Measurements from ENCODE around the gene CSMD2. TPM values are rescaled to one million over a fixed set of nuclear protein-coding genes. Genes with fewer than 3 reads are reported as not detected.

Gene CSMD2
- total and polyA plus RNA-seq, 2 experiments from 2014 or later, result 5.3 to 16.6 TPM

DNA sequence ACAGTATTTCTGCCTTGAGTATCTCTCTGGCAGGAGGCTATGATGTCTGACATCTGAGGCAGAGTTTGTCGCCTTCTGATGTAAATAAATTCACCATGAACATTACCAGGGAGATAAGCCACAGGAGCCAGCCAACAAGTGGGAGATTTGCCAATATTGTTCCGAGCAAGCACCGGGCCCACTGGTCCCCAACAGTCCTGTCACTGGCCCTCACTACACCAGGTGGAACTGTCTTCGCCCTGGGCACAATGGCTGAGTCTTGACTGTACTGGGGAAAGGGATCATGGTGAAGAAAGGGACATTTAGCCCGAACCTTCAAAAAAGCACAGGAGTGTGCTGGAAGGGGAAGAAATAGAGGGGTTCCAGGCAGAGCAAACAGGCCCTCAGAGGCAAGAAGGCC lies 243.7 kb downstream of the CSMD2 start (continued):
- TF ChIP-seq, protein P1, sequence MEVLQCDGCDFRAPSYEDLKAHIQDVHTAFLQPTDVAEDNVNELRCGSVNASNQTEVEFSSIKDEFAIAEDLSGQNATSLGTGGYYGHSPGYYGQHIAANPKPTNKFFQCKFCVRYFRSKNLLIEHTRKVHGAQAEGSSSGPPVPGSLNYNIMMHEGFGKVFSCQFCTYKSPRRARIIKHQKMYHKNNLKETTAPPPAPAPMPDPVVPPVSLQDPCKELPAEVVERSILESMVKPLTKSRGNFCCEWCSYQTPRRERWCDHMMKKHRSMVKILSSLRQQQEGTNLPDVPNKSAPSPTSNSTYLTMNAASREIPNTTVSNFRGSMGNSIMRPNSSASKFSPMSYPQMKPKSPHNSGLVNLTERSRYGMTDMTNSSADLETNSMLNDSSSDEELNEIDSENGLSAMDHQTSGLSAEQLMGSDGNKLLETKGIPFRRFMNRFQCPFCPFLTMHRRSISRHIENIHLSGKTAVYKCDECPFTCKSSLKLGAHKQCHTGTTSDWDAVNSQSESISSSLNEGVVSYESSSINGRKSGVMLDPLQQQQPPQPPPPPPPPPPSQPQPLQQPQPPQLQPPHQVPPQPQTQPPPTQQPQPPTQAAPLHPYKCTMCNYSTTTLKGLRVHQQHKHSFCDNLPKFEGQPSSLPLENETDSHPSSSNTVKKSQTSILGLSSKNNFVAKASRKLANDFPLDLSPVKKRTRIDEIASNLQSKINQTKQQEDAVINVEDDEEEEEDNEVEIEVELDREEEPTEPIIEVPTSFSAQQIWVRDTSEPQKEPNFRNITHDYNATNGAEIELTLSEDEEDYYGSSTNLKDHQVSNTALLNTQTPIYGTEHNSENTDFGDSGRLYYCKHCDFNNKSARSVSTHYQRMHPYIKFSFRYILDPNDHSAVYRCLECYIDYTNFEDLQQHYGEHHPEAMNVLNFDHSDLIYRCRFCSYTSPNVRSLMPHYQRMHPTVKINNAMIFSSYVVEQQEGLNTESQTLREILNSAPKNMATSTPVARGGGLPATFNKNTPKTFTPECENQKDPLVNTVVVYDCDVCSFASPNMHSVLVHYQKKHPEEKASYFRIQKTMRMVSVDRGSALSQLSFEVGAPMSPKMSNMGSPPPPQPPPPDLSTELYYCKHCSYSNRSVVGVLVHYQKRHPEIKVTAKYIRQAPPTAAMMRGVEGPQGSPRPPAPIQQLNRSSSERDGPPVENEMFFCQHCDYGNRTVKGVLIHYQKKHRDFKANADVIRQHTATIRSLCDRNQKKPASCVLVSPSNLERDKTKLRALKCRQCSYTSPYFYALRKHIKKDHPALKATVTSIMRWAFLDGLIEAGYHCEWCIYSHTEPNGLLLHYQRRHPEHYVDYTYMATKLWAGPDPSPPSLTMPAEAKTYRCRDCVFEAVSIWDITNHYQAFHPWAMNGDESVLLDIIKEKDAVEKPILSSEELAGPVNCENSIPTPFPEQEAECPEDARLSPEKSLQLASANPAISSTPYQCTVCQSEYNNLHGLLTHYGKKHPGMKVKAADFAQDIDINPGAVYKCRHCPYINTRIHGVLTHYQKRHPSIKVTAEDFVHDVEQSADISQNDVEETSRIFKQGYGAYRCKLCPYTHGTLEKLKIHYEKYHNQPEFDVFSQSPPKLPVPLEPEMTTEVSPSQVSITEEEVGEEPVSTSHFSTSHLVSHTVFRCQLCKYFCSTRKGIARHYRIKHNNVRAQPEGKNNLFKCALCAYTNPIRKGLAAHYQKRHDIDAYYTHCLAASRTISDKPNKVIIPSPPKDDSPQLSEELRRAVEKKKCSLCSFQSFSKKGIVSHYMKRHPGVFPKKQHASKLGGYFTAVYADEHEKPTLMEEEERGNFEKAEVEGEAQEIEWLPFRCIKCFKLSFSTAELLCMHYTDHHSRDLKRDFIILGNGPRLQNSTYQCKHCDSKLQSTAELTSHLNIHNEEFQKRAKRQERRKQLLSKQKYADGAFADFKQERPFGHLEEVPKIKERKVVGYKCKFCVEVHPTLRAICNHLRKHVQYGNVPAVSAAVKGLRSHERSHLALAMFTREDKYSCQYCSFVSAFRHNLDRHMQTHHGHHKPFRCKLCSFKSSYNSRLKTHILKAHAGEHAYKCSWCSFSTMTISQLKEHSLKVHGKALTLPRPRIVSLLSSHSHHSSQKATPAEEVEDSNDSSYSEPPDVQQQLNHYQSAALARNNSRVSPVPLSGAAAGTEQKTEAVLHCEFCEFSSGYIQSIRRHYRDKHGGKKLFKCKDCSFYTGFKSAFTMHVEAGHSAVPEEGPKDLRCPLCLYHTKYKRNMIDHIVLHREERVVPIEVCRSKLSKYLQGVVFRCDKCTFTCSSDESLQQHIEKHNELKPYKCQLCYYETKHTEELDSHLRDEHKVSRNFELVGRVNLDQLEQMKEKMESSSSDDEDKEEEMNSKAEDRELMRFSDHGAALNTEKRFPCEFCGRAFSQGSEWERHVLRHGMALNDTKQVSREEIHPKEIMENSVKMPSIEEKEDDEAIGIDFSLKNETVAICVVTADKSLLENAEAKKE (CRISPR knock-in tag; IDR thresholded peaks at IDR 0.05), result no peak
- TF ChIP-seq, protein P2, sequence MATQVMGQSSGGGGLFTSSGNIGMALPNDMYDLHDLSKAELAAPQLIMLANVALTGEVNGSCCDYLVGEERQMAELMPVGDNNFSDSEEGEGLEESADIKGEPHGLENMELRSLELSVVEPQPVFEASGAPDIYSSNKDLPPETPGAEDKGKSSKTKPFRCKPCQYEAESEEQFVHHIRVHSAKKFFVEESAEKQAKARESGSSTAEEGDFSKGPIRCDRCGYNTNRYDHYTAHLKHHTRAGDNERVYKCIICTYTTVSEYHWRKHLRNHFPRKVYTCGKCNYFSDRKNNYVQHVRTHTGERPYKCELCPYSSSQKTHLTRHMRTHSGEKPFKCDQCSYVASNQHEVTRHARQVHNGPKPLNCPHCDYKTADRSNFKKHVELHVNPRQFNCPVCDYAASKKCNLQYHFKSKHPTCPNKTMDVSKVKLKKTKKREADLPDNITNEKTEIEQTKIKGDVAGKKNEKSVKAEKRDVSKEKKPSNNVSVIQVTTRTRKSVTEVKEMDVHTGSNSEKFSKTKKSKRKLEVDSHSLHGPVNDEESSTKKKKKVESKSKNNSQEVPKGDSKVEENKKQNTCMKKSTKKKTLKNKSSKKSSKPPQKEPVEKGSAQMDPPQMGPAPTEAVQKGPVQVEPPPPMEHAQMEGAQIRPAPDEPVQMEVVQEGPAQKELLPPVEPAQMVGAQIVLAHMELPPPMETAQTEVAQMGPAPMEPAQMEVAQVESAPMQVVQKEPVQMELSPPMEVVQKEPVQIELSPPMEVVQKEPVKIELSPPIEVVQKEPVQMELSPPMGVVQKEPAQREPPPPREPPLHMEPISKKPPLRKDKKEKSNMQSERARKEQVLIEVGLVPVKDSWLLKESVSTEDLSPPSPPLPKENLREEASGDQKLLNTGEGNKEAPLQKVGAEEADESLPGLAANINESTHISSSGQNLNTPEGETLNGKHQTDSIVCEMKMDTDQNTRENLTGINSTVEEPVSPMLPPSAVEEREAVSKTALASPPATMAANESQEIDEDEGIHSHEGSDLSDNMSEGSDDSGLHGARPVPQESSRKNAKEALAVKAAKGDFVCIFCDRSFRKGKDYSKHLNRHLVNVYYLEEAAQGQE (IDR thresholded peaks at IDR 0.05; ENCODE audit: unreplicated experiment), result no peak
- TF ChIP-seq NANOG (IDR thresholded peaks at IDR 0.05; ENCODE audit: borderline replicate concordance), result no peak

DNA sequence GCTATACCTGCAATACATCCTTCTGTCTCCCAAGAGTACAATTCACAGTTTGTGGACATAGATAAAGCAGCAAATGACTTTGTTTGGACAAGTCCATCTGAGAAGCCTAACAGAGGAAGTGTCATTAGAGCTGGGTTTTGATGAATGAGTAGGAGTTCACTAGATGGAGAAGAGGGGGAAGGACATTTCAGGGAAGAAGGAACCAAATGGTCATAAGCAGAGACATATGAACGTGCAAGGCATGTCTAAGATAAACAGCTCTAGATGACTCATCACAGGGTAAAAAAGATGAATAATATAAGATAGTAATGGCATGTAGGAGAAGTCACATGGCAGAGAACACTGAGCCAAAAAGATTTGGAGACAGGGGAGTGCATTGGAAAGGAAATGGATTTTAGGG lies 246.7 kb downstream of the CSMD2 start:
- Histone ChIP-seq H3K27me3 (ENCODE audit: insufficient read depth) (no peaks in the 10 kb centered on the region), H3K4me1 (ENCODE audit: insufficient read depth) (no peaks in the 10 kb centered on the region), H3K9me2 (ENCODE audit: insufficient read depth) (0 out of 2 replicates have a peak, but pooled peaks cover 3% of the 10 kb centered on the region), H3K27ac (ENCODE audit: low read depth) (no peak overlapping the region), H3K4me3 (no peak overlapping the region), H3K4me2 (no peak overlapping the region), H3K79me2 (replicated peaks; ENCODE audit: insufficient read depth) (no peaks in the 10 kb centered on the region), H3K36me3 (ENCODE audit: insufficient read depth) (0 out of 2 replicates have a peak, but pooled peaks cover 5% of the 10 kb centered on the region), H4K20me1 (replicated peaks; ENCODE audit: insufficient read depth) (no peaks in the 10 kb centered on the region; the same call in none of the 2 replicates), H2AFZ (no peak overlapping the region), H3F3A (replicated peaks; ENCODE audit: low read depth) (no peaks in the 10 kb centered on the region)
- DNase-seq (ENCODE audit: low spot score), result no peak
- H3K4me1 Mint-ChIP-seq, result no peaks in the 10 kb centered on the region; the same call in 2 of the 3 replicates
- no peak overlapping the region for H3K27ac Mint-ChIP-seq
- H3K9me3 Mint-ChIP-seq, result no peaks in the 10 kb centered on the region
- H3K27me3 Mint-ChIP-seq (ENCODE audit: insufficient read depth, low read depth, poor library complexity), result no peaks in the 10 kb centered on the region
- no peak for ATAC-seq
- H3K36me3 Mint-ChIP-seq (ENCODE audit: low read depth), result peaks cover 23% of the 10 kb centered on the region
- H3K4me3 Mint-ChIP-seq, result no peak overlapping the region
- TF ChIP-seq, protein P2 (IDR thresholded peaks at IDR 0.05; ENCODE audit: unreplicated experiment), result no peak
- no peak for TF ChIP-seq EZH2phosphoT487 (IDR thresholded peaks at IDR 0.05; ENCODE audit: unreplicated experiment)
- TF ChIP-seq, protein P3, sequence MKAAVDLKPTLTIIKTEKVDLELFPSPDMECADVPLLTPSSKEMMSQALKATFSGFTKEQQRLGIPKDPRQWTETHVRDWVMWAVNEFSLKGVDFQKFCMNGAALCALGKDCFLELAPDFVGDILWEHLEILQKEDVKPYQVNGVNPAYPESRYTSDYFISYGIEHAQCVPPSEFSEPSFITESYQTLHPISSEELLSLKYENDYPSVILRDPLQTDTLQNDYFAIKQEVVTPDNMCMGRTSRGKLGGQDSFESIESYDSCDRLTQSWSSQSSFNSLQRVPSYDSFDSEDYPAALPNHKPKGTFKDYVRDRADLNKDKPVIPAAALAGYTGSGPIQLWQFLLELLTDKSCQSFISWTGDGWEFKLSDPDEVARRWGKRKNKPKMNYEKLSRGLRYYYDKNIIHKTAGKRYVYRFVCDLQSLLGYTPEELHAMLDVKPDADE (IDR thresholded peaks at IDR 0.05), result no peak
- TF ChIP-seq CREB1 (CRISPR knock-in tag; IDR thresholded peaks at IDR 0.05; ENCODE audit: low read depth), result no peak
- TF ChIP-seq POLR2AphosphoS5 (IDR thresholded peaks at IDR 0.05; ENCODE audit: low read depth), result no peak
- no peak for TF ChIP-seq STAT1 (IDR thresholded peaks at IDR 0.05; ENCODE audit: unreplicated experiment)
